Measurements from ENCODE around the gene SGCA.

Gene SGCA

DNA sequence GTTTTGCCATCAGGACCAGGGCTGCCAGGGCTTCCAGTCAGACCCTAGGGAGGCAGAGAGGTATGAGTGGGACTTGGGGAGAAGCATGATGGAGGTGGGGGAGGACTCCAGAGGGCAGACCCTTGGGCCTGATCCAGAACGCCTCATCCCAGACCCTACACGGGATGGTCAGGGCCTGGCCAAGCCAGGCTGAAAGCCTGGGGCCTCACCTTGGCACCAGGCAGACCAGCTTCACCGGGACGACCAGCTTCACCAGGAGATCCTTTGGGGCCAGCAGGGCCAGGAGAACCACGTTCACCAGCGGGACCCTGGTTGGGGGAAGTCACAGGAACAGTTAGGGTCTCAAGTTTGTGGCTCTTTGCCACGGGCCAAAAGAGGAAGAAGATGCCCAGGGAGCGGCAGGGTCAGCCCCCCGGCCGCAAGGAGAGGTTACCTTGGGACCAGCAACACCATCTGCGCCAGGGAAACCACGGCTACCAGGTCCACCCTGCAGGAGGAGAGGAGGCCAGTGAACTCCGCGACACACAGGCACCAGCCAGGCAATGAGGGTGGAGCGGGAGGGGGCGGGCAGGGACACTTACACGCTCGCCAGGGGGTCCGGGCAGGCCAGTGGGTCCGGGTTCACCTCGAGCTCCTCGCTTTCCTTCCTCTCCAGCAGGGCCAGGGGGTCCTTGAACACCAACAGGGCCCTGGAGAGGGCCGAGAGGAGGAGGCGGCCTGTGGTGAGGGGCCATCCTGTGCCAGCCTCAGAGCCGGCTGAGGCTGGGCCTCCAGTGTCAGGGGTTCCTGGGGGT, 28.5 kb downstream of the SGCA start:
- Mint-ChIP-seq H3K27me3 (peaks cover 18% of the 10 kb centered on the region), H3K36me3 (ENCODE audit: low read depth) (no peaks in the 10 kb centered on the region), H3K27ac (no peak overlapping the region), H3K4me1 (ENCODE audit: low read depth) (peaks cover 6% of the 10 kb centered on the region), H3K9me3 (no peaks in the 10 kb centered on the region), H3K4me3 (no peak overlapping the region)
- no peak for DNase-seq

DNA sequence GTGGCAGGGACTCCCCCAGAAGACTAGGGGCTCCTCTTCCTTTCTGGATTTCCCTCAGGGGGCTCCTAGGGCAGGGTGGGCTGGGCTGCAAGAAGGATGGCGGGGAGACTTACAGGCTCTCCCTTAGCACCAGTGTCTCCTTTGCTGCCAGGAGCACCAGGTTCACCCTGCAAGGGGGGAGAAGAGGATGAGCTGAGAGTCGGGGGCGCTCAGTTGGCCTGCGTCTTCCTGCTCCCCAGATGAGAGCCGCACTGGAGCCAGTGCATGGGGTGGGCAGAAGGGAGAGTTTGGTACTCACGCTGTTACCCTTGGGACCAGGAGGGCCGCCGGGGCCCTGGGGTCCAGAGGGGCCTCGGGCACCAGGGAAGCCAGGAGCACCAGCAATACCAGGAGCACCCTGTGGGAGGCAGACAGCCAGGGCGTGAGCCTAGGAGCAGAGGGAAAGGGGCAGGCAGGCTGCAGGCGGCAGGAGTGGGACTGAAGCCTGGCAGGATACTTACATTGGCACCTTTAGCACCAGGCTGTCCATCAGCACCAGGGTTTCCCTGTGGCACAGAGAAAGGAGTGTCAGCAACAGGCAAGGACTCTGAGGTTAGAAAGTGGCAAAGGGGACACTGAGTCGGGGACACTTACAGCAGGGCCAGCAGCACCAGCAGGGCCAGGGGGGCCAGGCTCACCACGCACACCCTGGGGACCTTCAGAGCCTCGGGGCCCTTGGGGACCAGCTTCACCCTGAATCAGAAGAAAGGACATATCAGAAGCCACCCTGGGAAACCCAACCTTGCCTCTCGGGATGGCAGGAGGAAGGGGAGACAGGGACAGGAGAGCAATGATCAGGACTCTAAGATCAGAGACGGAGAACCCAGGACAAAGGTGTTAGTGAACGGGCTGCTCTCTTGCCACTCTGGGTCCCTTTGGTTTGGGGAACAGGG, 29.4 kb downstream of the SGCA start:
- H3K27me3 Mint-ChIP-seq = peaks cover 18% of the 10 kb centered on the region
- H3K4me1 Mint-ChIP-seq (ENCODE audit: low read depth) = peaks cover 12% of the 10 kb centered on the region
- no peak overlapping the region for H3K4me3 Mint-ChIP-seq
- no peaks in the 10 kb centered on the region for H3K36me3 Mint-ChIP-seq (ENCODE audit: low read depth)
- H3K9me3 Mint-ChIP-seq = no peaks in the 10 kb centered on the region
- no peak for DNase-seq
- no peak overlapping the region for H3K27ac Mint-ChIP-seq

DNA sequence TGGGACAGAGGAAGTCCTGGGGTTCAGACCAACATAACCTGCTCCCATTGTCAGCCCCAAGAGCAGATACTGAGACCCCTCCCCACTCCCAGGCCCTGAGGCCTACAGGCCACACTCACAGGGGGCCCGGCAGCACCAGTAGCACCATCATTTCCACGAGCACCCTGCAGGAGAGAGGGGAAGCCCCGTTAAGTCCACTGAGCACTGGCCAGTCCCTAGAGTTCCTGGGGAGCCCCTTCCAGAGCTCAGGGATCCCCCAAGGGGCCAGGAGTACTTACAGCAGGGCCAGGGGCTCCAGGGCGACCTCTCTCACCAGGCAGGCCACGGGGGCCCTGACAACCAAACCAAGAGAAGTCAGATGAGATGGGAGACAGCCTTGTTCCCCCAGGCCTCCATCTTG, 30.2 kb downstream of the SGCA start:
- H3K27ac Mint-ChIP-seq = no peak overlapping the region
- H3K36me3 Mint-ChIP-seq (ENCODE audit: low read depth) = no peaks in the 10 kb centered on the region
- peaks cover 23% of the 10 kb centered on the region for H3K27me3 Mint-ChIP-seq
- H3K4me1 Mint-ChIP-seq (ENCODE audit: low read depth) = peaks cover 19% of the 10 kb centered on the region
- DNase-seq = no peak
- H3K9me3 Mint-ChIP-seq = no peaks in the 10 kb centered on the region
- no peak overlapping the region for H3K4me3 Mint-ChIP-seq

DNA sequence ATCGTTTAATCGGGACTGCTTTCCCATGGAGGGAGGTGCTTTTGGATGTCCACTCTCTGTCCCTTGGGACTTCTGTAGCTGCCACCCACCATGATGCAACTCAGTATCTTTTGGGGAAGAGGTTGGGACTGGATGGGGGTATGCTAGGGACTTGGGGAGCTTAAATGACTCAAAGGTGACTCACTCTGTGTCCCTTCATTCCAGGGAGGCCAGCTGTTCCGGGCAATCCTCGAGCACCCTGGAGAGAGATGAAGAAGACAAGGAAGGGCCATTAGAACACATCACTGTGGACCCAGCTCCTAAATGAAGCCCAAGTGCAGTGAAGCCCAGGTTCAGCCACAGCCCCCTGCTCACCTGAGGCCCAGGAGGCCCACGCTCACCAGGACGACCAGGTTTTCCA, 31.0 kb downstream of the SGCA start:
- Mint-ChIP-seq H3K27me3 (peaks cover 30% of the 10 kb centered on the region), H3K4me3 (no peak overlapping the region), H3K36me3 (ENCODE audit: low read depth) (no peaks in the 10 kb centered on the region), H3K9me3 (no peaks in the 10 kb centered on the region), H3K27ac (no peak overlapping the region), H3K4me1 (ENCODE audit: low read depth) (peaks cover 23% of the 10 kb centered on the region)
- DNase-seq = no peak

DNA sequence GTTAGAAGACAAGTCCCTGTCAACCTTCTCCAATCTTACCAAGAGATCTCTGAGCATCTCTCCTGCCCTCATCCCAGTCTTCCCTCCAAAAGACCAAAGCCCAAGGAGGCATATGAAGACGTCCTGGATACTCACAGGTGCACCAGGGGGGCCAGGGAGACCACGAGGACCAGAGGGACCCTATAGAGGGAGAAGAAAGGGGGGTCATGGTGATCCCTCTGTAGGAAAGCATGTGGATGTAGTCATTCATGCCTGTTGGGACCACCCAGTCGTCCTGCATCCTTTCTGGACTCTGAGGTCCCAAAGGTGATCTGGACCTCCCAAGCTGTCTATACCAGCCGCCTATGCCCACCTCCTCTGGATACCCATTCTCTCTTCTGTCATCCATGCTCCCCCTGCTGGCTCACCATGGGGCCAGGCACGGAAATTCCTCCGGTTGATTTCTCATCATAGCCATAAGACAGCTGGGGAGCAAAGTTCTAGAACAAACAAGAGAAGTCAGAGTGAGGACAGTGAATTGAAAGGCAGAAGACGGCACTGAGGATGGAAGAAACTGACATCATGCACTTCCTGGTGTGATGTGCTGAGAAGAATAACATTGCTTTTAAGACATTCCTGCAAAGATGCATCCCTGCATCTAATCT, 32.3 kb downstream of the SGCA start:
- peak; percentile 70 for DNase-seq
- H3K4me3 Mint-ChIP-seq = no peak overlapping the region
- no peak overlapping the region for H3K27ac Mint-ChIP-seq
- H3K9me3 Mint-ChIP-seq = no peaks in the 10 kb centered on the region
- peaks cover 43% of the 10 kb centered on the region for H3K27me3 Mint-ChIP-seq
- H3K36me3 Mint-ChIP-seq (ENCODE audit: low read depth) = no peaks in the 10 kb centered on the region
- H3K4me1 Mint-ChIP-seq (ENCODE audit: low read depth) = peaks cover 23% of the 10 kb centered on the region

DNA sequence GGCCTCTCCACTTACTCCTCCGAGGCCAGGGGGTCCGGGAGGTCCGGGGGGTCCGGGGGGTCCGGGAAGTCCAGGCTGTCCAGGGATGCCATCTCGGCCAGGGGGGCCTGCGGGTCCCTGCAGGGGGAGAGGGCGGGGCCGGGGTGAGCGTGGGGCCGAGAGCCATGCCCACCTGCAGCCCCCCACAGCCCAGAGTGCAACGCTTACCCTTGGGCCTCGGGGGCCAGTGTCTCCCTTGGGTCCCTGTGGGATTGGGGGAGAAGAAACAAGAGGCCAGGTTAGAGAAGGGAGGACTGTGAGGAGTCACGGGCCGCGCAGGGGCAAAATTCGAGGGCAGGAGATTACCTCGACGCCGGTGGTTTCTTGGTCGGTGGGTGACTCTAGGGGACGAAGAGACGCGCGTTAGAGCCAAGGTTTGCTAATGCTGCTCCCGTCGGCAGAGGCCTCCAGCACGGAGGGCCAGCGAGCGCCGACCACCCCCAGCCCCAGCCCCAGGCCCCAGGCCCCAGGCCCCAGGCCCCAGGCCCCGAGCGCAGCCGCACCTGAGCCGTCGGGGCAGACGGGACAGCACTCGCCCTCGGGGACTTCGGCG, 33.5 kb downstream of the SGCA start:
- no peak for DNase-seq
- no peak overlapping the region for H3K27ac Mint-ChIP-seq
- no peak overlapping the region for H3K4me3 Mint-ChIP-seq
- no peaks in the 10 kb centered on the region for H3K9me3 Mint-ChIP-seq
- H3K27me3 Mint-ChIP-seq = peaks cover 51% of the 10 kb centered on the region
- H3K36me3 Mint-ChIP-seq (ENCODE audit: low read depth) = no peaks in the 10 kb centered on the region
- H3K4me1 Mint-ChIP-seq (ENCODE audit: low read depth) = peaks cover 23% of the 10 kb centered on the region

DNA sequence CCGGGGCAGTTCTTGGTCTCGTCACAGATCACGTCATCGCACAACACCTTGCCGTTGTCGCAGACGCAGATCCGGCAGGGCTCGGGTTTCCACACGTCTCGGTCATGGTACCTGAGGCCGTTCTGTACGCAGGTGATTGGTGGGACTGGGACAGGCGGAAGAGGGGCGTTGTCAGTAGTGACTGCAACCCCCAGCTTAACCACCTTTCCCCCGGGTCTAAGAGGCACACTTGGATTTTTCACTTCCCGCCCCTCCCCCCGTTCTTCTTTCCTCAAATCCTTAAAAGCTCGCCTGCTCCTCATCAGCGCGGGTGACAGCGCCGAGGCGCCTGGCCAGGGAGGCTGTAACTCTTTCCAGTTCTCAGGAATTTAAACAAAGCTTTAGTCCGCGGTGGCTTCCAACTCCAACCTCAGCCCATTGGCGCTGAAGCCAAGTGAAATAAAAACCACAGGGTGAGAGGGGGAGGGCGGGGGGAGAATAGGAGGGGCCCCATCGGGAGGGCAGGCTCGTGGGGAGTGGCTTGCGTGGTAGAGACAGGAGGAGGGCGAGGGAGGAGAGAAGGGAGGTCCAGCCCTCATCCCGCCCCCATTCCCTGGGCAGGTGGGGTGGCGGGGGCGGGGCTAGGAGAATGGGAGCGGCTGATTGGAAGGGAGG, 34.1 kb downstream of the SGCA start:
- peaks cover 23% of the 10 kb centered on the region for H3K4me1 Mint-ChIP-seq (ENCODE audit: low read depth)
- H3K4me3 Mint-ChIP-seq = peak overlapping the region; percentile 71
- peaks cover 56% of the 10 kb centered on the region for H3K27me3 Mint-ChIP-seq
- no peak overlapping the region for H3K27ac Mint-ChIP-seq
- H3K9me3 Mint-ChIP-seq = no peaks in the 10 kb centered on the region
- no peak for DNase-seq
- H3K36me3 Mint-ChIP-seq (ENCODE audit: low read depth) = no peaks in the 10 kb centered on the region

DNA sequence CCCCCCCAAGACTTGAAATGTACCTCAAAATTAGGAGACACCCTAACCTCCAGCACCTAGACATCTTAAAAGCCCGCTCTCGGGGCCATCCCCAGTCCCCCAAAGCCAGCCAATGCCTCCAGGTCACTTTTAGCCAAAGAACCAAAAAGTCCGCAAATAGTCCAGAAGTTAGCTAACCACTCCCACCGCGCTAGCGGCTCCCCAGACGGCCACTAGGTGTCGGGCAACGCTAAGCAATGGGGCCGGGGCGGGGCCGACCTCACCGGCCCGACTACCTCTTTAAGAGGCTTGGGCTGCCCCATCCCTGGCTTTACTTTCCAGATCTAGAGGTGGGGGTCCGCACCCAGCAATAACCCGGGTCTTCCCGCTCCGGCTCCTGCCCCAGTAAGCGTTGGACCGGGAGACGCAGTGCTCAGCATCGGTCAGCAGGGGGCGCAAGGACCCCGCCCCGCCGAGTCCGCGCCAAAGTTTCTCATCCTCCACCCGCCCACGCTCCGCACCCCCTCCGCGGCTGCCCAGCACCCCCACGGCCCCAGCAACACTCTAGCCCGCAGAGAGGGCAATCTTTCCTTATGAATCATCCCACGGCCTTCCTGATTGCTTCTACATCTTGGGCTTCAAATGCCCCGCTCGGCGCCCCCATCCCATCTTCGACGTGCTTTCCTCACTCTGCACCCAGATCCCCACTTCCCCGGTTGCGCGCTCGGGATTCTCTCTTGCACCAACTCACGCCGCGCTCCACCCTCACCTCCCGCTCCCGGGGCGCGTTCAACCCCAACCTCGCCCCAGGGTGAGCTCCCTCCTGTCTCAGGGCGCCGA, 34.9 kb downstream of the SGCA start:
- Mint-ChIP-seq H3K4me3 (peak overlapping the region; percentile 71), H3K27me3 (peaks cover 64% of the 10 kb centered on the region), H3K36me3 (ENCODE audit: low read depth) (no peaks in the 10 kb centered on the region), H3K4me1 (ENCODE audit: low read depth) (peaks cover 23% of the 10 kb centered on the region), H3K9me3 (no peaks in the 10 kb centered on the region), H3K27ac (no peak overlapping the region)
- peak; percentile 89 for DNase-seq

DNA sequence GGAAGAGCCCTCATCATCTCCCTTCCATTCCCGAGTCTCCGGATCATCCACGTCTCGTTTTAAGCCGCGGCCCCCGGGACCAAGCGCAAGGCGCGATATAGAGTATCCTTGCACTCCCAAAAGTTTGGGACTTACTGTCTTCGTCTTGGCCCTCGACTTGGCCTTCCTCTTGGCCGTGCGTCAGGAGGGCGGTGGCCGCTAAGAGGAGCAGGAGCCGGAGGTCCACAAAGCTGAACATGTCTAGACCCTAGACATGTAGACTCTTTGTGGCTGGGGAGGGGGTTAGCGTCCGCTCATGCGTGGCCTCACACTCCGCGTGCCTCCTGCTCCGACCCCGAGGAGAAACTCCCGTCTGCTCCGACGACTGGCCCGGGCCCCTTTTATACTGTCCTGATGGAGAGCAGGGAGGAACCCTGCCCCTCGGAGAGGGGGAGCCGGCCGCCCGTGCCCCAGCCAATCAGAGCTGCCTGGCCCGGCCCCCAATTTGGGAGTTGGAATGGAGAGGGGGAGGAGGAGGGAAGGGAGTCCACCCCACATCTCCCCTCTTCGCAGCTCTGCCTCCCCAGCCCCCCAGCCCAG, 35.6 kb downstream of the SGCA start, which contains the start of gene COL1A1:
TSS of gene COL1A1 (minus strand) at position 356 of the 579 bp plus-strand sequence. CDS start at position 238, 118 bp downstream.
- peak; percentile 40 for DNase-seq
- peaks cover 71% of the 10 kb centered on the region for H3K27me3 Mint-ChIP-seq
- no peak within 1 kb of the TSS for H3K27ac Mint-ChIP-seq
- no peaks in the 10 kb centered on the region for H3K9me3 Mint-ChIP-seq
- H3K4me3 Mint-ChIP-seq = peak within 1 kb of the TSS; percentile 71
- H3K4me1 Mint-ChIP-seq (ENCODE audit: low read depth) = peaks cover 23% of the 10 kb centered on the region
- H3K36me3 Mint-ChIP-seq (ENCODE audit: low read depth) = no peaks in the 10 kb centered on the region

DNA sequence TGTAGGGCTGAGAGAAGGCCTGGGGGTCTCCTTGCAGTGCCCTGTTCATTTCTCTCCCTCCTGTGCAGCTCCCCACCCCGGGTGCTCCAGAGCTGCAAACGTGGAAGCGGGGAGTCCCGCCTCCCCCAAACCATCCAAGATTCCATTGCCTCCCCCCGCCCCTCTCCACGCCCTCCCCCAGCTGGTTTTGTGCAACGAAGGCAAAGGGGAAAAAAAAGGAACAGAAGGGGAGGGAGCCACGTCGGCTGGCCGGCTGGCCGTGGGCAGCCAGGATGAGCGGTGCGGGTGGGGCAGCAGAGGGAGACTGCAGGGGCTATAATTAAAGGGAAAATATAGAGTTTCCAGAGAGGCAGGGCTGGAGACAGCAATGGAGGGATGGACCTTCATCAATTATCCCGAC, 37.3 kb downstream of the SGCA start:
- no peaks in the 10 kb centered on the region for H3K36me3 Mint-ChIP-seq (ENCODE audit: low read depth)
- no peak overlapping the region for H3K27ac Mint-ChIP-seq
- H3K4me3 Mint-ChIP-seq = no peak overlapping the region
- DNase-seq = no peak
- peaks cover 82% of the 10 kb centered on the region for H3K27me3 Mint-ChIP-seq
- H3K4me1 Mint-ChIP-seq (ENCODE audit: low read depth) = peaks cover 27% of the 10 kb centered on the region
- H3K9me3 Mint-ChIP-seq = no peaks in the 10 kb centered on the region

DNA sequence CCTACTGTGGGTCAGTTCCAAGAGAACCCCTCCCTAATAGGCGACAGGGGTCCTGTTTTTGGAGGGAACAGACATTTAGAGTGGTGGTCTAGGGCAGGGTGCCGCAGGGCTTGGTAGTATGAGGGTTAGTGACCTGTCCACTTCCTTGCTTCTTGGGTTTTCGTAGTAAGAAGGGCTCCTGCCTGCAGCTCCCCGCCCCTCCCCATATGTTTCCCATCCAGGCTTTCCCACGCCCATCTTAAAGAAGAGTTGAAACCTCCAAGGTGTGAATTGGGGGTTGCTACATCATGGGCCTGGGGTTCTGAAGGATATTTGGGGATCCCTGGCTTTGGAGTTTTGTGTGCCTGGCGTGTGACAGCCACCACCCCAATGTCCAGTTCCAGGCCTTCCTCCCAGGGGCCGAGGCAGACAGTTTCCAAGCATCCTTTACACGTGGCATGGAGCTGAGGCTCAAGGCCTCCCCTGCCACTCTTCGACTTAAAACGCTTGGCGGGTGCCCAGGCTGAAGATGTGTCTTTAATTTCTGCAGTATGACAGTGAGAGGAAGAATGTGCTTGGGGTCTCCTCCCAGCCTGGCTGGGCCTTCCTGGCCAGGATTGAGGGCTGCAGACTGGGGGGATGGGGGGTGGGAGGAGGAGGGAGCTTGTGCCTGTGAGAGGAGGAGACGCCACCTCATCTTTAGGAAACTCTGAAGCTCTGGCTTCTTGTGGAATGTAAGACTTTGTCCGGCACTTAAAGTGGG, 38.0 kb downstream of the SGCA start:
- Mint-ChIP-seq H3K4me1 (ENCODE audit: low read depth) (peaks cover 22% of the 10 kb centered on the region), H3K9me3 (no peaks in the 10 kb centered on the region), H3K36me3 (ENCODE audit: low read depth) (no peaks in the 10 kb centered on the region), H3K4me3 (no peak overlapping the region), H3K27me3 (peaks cover 82% of the 10 kb centered on the region), H3K27ac (no peak overlapping the region)
- DNase-seq = no peak

DNA sequence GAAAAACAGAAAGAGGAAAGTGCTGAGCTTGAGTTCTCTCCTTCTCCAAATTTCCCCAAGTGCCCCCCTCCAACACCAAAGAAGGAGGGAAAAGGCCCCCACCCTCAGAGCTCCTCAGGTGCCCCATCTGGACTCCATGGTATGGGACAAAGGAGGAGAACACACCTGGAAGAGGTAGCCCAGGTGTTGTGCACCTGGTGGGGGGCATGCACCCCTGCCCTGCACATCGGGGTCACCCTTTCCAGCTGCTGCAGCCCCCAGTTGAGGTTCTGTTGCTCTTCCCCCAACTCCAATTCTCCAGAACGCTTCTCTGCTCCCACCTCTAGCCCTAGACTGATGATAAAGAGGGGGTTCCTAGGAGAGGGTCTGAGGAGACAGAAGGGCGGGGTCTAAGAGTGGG, 38.6 kb downstream of the SGCA start:
- H3K4me3 Mint-ChIP-seq = no peak overlapping the region
- H3K9me3 Mint-ChIP-seq = no peaks in the 10 kb centered on the region
- no peak for DNase-seq
- H3K27me3 Mint-ChIP-seq = peaks cover 86% of the 10 kb centered on the region
- no peak overlapping the region for H3K27ac Mint-ChIP-seq
- no peaks in the 10 kb centered on the region for H3K36me3 Mint-ChIP-seq (ENCODE audit: low read depth)
- peaks cover 21% of the 10 kb centered on the region for H3K4me1 Mint-ChIP-seq (ENCODE audit: low read depth)
